Measurements from ENCODE around the gene SPATA6. TPM values are rescaled to one million over a fixed set of nuclear protein-coding genes. Genes with fewer than 3 reads are reported as not detected.
"Not testable (repeated sequence)": the region's sequence is repeated elsewhere in the genome, so short reads cannot be mapped to it uniquely, and the experiment has no call there.

SPATA6 gene
- total RNA-seq, 1 donor from 2014 or later: 0.40 TPM

- Mint-ChIP-seq H3K36me3 (ENCODE audit: low read depth) (no peaks in the 10 kb centered on the region), H3K9me3 (no peaks in the 10 kb centered on the region), H3K4me3 (no peak overlapping the region), H3K27ac (no peak overlapping the region), H3K4me1 (no peaks in the 10 kb centered on the region), H3K27me3 (no peaks in the 10 kb centered on the region)
- DNase-seq: no peak
- intact Hi-C loops (cut with micrococcal nuclease): no loop called here
These were observed 180.6 kb downstream of the SPATA6 start for GRCh38 chr1:48291421-48291820.

DNA sequence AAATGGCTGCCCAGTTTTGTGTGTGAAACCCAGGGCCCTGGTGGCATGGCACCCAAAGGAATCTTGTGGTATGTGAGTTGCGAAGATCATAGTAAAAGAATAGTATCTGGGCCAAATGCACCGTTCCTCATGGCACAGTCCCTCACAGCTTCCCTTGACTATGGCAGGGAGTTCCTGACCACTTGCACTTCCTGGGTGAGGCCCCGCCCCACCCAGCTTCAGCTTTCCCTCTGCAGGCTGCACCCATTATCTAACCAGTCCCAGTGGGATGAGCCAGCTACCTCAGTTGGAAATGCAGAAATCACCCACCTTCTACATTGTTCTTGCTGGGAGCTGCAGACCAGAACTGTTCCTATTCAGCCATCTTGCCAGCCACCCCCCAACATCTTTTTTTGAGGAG, 186.5 kb downstream of the SPATA6 start:
- no peak for DNase-seq
- H3K4me1 Mint-ChIP-seq: no peaks in the 10 kb centered on the region
- H3K27me3 Mint-ChIP-seq: no peaks in the 10 kb centered on the region
- no peak overlapping the region for H3K27ac Mint-ChIP-seq
- H3K36me3 Mint-ChIP-seq (ENCODE audit: low read depth): no peaks in the 10 kb centered on the region
- intact Hi-C loops (cut with micrococcal nuclease): no loop called here
- H3K4me3 Mint-ChIP-seq: no peak overlapping the region
- no peaks in the 10 kb centered on the region for H3K9me3 Mint-ChIP-seq

GRCh38 chr1:48284696-48285420, 187.1 kb downstream of the SPATA6 start:
- intact Hi-C loops (cut with micrococcal nuclease); DNase-seq; H3K36me3 Mint-ChIP-seq (ENCODE audit: low read depth); H3K4me3 Mint-ChIP-seq; H3K27ac Mint-ChIP-seq; H3K9me3 Mint-ChIP-seq; H3K4me1 Mint-ChIP-seq; H3K27me3 Mint-ChIP-seq: not testable (repeated sequence)

DNA sequence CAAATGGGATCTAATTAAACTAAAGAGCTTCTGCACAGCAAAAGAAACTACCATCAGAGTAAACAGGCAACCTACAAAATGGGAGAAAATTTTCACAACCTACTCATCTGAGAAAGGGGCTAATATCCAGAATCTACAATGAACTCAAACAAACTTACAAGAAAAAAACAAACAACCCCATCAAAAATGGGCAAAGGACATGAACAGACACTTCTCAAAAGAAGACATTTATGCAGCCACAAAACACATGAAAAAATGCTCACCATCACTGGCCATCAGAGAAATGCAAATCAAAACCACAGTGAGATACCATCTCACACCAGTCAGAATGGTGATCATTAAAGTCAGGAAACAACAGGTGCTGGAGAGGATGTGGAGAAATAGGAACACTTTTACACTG, 189.7 kb downstream of the SPATA6 start:
- H3K9me3 Mint-ChIP-seq; H3K36me3 Mint-ChIP-seq (ENCODE audit: low read depth); DNase-seq; H3K27ac Mint-ChIP-seq; H3K4me3 Mint-ChIP-seq; H3K4me1 Mint-ChIP-seq; H3K27me3 Mint-ChIP-seq; intact Hi-C loops (cut with micrococcal nuclease): not testable (repeated sequence)

GRCh38 chr1:48277437-48277836, 194.6 kb downstream of the SPATA6 start:
- H3K36me3 Mint-ChIP-seq (ENCODE audit: low read depth); H3K4me1 Mint-ChIP-seq; H3K27ac Mint-ChIP-seq; H3K27me3 Mint-ChIP-seq; DNase-seq; H3K9me3 Mint-ChIP-seq; H3K4me3 Mint-ChIP-seq; intact Hi-C loops (cut with micrococcal nuclease): not testable (repeated sequence)

GRCh38 chr1:48266576-48266975, 205.4 kb downstream of the SPATA6 start:
- H3K36me3 Mint-ChIP-seq (ENCODE audit: low read depth): no peaks in the 10 kb centered on the region
- no peaks in the 10 kb centered on the region for H3K9me3 Mint-ChIP-seq
- intact Hi-C loops (cut with micrococcal nuclease): no loop called here
- no peaks in the 10 kb centered on the region for H3K4me1 Mint-ChIP-seq
- H3K27me3 Mint-ChIP-seq: peaks cover 4% of the 10 kb centered on the region
- H3K27ac Mint-ChIP-seq: no peak overlapping the region
- DNase-seq: no peak
- no peak overlapping the region for H3K4me3 Mint-ChIP-seq

- Mint-ChIP-seq H3K27ac (no peak overlapping the region), H3K4me3 (no peak overlapping the region), H3K36me3 (ENCODE audit: low read depth) (no peaks in the 10 kb centered on the region), H3K4me1 (no peaks in the 10 kb centered on the region), H3K9me3 (no peaks in the 10 kb centered on the region), H3K27me3 (peaks cover 6% of the 10 kb centered on the region)
- intact Hi-C loops (cut with micrococcal nuclease): no loop called here
- DNase-seq: no peak
These were observed 209.0 kb downstream of the SPATA6 start for GRCh38 chr1:48263041-48263440.

DNA sequence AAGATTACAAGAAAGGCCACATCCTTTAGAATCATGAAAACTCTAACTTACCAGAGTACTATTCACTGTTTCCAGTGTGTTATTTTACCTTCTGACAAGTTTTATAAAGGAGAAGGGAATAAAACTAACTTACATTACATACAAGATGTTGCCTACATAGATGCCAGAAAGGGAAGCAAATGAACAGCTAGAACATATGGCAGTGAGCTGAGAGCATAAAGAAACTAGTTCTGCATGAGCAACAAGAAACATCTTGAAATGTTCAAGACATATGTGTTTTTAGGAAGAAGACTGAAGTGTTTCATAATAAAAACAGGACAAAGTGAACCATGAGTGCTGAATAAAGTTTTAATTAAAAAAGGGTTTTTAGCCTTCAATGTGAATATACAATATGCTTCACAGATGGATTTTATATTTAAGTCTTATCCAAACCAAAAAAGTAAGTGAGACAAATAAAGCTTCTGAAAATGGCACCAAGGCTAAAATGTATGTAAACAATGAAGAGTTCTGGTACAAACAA, 210.1 kb downstream of the SPATA6 start:
- Mint-ChIP-seq H3K4me3 (no peak overlapping the region), H3K9me3 (no peaks in the 10 kb centered on the region), H3K4me1 (no peaks in the 10 kb centered on the region), H3K27ac (no peak overlapping the region), H3K36me3 (ENCODE audit: low read depth) (no peaks in the 10 kb centered on the region), H3K27me3 (peaks cover 6% of the 10 kb centered on the region)
- no peak for DNase-seq
- intact Hi-C loops (cut with micrococcal nuclease): no loop called here

- no peaks in the 10 kb centered on the region for H3K36me3 Mint-ChIP-seq (ENCODE audit: low read depth)
- intact Hi-C loops (cut with micrococcal nuclease): no loop called here
- no peaks in the 10 kb centered on the region for H3K9me3 Mint-ChIP-seq
- no peak for DNase-seq
- no peak overlapping the region for H3K4me3 Mint-ChIP-seq
- no peak overlapping the region for H3K27ac Mint-ChIP-seq
- H3K4me1 Mint-ChIP-seq: no peaks in the 10 kb centered on the region
- peaks cover 15% of the 10 kb centered on the region for H3K27me3 Mint-ChIP-seq
These were observed 213.9 kb downstream of the SPATA6 start for GRCh38 chr1:48258106-48258505.

GRCh38 chr1:48254254-48254653, 217.8 kb downstream of the SPATA6 start:
- H3K4me3 Mint-ChIP-seq: no peak overlapping the region
- H3K9me3 Mint-ChIP-seq: no peaks in the 10 kb centered on the region
- H3K4me1 Mint-ChIP-seq: no peaks in the 10 kb centered on the region
- no peak overlapping the region for H3K27ac Mint-ChIP-seq
- peaks cover 9% of the 10 kb centered on the region for H3K27me3 Mint-ChIP-seq
- intact Hi-C loops (cut with micrococcal nuclease): no loop called here
- no peaks in the 10 kb centered on the region for H3K36me3 Mint-ChIP-seq (ENCODE audit: low read depth)
- no peak for DNase-seq

DNA sequence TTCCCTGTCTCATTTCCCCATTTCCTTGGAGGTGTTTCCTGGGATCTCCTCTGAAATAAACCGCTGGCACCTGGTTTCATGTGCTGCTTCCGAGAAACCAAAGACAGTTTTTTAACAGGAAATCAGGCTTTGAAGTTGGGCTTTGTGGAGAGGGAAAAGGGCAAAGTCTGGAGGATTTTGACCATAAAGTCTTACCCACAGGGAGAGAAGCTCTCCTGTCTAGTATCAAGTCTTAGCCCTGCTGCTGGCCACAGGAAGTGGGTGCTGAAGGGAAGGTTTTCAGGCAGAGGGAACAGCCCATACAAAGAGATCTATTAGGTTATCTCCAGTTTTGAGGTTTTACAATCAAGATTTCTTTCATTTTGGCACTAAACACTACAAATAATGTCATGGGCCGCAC, 220.2 kb downstream of the SPATA6 start:
- DNase-seq: no peak
- peaks cover 9% of the 10 kb centered on the region for H3K27me3 Mint-ChIP-seq
- no peaks in the 10 kb centered on the region for H3K9me3 Mint-ChIP-seq
- H3K36me3 Mint-ChIP-seq (ENCODE audit: low read depth): no peaks in the 10 kb centered on the region
- no peaks in the 10 kb centered on the region for H3K4me1 Mint-ChIP-seq
- intact Hi-C loops (cut with micrococcal nuclease): no loop called here
- H3K4me3 Mint-ChIP-seq: no peak overlapping the region
- H3K27ac Mint-ChIP-seq: no peak overlapping the region

- intact Hi-C loops (cut with micrococcal nuclease): no loop called here
- H3K4me1 Mint-ChIP-seq: no peaks in the 10 kb centered on the region
- no peak overlapping the region for H3K4me3 Mint-ChIP-seq
- no peaks in the 10 kb centered on the region for H3K9me3 Mint-ChIP-seq
- H3K27ac Mint-ChIP-seq: no peak overlapping the region
- no peak for DNase-seq
- no peaks in the 10 kb centered on the region for H3K36me3 Mint-ChIP-seq (ENCODE audit: low read depth)
- peaks cover 9% of the 10 kb centered on the region for H3K27me3 Mint-ChIP-seq
These were observed 220.7 kb downstream of the SPATA6 start for GRCh38 chr1:48251323-48251722.

DNA sequence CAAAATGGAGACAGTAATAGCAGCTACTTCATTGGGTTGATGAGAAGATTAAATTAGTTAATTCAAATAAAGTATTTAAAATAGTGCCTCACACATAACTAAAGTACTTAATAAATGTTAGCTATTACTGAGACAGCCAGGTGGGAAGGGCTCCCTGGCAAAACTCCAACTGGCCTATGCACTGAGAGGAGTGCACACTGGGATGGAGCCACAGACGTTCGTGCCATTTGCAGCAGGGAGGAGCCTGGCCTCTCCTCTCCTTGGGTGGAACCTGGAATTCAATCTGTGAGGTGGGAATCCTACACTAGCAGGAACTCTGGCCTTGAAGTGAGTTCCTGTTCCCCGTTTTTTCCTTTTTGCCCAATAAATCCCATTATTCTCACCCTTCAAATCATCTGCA, 221.4 kb downstream of the SPATA6 start:
- H3K36me3 Mint-ChIP-seq (ENCODE audit: low read depth): no peaks in the 10 kb centered on the region
- peaks cover 4% of the 10 kb centered on the region for H3K27me3 Mint-ChIP-seq
- no peak overlapping the region for H3K27ac Mint-ChIP-seq
- no peaks in the 10 kb centered on the region for H3K9me3 Mint-ChIP-seq
- intact Hi-C loops (cut with micrococcal nuclease): no loop called here
- H3K4me3 Mint-ChIP-seq: no peak overlapping the region
- DNase-seq: no peak
- no peaks in the 10 kb centered on the region for H3K4me1 Mint-ChIP-seq

DNA sequence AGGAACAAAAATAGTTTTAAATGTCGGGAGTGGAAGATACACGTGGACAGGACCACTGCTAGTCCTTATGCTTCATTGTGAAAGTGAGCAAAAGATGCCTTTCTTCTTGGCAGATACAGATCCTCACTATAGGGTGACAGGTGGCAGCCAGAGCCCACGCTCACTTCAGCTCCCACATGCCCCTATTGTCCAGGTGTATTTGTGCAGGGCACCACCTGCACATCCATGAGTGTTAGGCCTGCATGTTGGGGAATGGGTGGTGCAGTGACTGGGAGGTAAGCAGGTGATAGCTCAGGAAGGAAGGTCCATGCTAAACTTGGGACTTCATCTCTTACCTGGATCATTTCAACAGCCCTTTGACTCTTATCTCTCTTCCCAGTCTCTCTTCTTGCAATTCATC, 222.1 kb downstream of the SPATA6 start:
- H3K4me1 Mint-ChIP-seq: no peaks in the 10 kb centered on the region
- no peaks in the 10 kb centered on the region for H3K36me3 Mint-ChIP-seq (ENCODE audit: low read depth)
- intact Hi-C loops (cut with micrococcal nuclease): no loop called here
- H3K27me3 Mint-ChIP-seq: no peaks in the 10 kb centered on the region
- H3K27ac Mint-ChIP-seq: no peak overlapping the region
- H3K9me3 Mint-ChIP-seq: no peaks in the 10 kb centered on the region
- no peak for DNase-seq
- no peak overlapping the region for H3K4me3 Mint-ChIP-seq

DNA sequence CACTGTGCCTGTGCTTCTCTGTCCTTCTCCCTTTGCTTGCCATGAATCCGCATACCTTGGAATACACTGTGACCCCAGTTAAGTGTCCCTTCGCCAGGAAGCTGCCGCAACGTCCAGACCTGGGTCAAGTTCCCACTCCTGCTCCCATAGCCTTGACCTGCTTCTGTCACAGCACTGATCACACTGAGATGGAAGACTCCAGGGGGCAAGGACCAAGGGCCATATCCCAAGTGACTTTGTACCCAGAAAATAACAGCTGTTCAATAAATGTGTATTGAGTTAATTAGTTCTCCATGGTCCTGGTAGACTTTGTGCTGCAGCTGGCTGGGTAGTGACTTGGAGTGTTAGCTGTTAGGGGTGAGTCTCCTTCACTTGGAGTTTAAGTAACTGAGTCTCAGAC, 223.6 kb downstream of the SPATA6 start:
- no peaks in the 10 kb centered on the region for H3K4me1 Mint-ChIP-seq
- peak; percentile 31 for DNase-seq
- intact Hi-C loops (cut with micrococcal nuclease): no loop called here
- H3K27me3 Mint-ChIP-seq: no peaks in the 10 kb centered on the region
- no peak overlapping the region for H3K27ac Mint-ChIP-seq
- no peak overlapping the region for H3K4me3 Mint-ChIP-seq
- H3K9me3 Mint-ChIP-seq: no peaks in the 10 kb centered on the region
- no peaks in the 10 kb centered on the region for H3K36me3 Mint-ChIP-seq (ENCODE audit: low read depth)
